Astrocyte of the hippocampus (primary cell): ENCODE data around the gene WRAP73.
"Not testable (repeated sequence)": the region's sequence is repeated elsewhere in the genome, so short reads cannot be mapped to it uniquely, and the experiment has no call there.

Experiments used
- DNase-seq: peaks from one replicate; pipeline ENCODE4 v3.0.0; 2011; ENCODE audit warnings: low read depth, low spot score

The WRAP73 gene

DNA sequence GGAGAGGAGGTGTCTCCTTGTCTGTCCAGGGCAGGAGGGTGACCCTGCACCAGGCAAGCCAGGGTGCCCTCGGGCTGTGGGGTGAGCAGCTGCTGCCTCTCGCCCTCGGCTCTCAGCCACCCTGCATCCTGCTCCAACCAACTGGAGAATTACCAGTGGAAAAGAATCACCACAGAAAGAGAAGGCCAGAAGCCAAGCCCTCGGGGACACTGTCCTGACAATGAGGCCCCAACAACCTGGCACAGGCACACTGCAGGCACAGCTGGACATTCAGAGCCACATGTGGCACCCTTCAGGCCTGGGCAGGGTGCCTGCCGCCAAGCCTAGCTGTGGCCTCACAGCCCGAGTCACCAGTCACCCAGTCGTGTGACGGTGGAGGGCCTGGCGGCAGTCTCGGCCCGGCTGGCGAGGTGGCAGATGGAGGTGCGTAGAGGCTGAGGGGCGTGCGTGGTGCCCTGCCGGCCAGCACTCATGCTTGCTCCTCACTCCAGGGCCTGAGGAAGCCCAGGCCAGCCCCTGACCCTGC is 50.6 kb downstream of the WRAP73 start:
- no peak for DNase-seq

DNA sequence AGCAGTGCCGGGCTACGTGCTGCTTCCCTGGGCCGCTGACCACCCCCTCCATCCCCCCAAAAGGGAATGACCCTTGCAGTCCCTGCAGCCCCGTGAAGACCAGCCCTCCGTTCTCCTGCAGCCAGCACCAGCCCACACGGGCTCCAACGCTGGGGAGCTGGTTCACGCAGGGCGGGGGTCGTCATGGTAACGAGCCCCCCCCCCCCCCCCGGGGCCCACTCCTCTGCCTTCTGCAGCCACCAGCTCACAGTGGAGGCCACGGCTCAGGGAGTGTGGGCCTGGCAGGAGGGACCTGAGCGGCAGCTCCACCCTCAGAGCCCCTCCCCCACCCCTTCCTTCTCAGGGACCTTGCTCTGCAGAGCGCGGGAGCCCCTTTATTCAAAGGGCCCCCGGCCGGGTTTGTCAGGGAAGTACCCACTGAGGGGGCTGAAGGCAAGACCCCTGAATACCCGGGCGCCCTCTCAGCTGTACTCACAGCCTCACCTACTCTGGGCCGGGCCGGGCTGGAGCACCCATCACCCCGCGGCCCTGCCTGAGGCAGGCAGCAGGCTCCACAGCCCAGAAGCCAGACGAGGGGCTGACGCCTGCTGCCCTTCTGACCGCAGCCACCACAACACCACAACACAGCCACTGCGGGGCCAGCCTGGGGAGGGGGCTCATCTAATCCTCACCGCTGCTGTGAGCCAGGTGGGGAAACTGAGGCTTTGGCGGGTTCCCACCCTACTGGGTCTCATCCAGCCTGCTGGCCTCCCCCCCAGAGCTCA is 51.2 kb downstream of the WRAP73 start:
- no peak for DNase-seq

DNA sequence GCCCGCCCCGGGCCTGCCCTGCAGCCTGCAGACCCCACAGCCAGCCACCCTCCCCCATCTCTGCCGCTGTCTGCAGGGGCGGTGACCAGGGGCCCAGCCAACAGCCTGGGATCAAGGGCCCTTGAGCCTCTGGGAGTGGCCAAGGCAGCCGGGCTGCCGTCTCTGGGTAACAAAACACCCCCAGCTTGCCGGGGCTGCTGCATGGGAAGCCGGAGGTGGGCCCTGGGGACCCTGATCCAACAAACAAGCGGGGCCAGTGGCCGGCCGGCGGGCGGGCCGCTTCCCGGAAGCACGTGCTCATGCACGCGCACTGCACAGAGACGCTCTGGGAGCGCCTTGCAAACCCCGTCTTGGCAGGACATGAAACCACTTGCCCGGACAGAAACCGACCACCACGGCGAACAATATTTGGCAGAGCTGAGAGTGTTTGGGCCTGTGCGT is 51.8 kb downstream of the WRAP73 start:
- peak; percentile 61 for DNase-seq

DNA sequence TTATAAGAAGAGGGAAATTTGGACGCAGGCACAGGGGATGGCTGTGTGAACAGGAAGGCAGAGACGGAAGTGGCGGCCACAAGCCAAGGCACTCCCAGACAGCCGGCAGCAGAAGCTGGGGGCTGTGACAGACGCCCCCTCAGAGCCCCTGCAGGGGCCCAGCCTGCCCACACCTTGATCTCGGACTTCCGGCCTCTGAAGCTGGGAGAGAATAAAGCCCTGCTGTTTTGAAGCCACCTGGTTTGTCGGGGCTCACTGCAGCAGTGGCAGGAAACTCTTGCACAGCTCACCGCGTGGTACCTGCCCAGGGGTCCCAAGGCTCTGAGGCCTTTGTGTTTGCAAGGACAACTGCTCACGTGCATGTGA is 52.3 kb downstream of the WRAP73 start:
- no peak for DNase-seq

DNA sequence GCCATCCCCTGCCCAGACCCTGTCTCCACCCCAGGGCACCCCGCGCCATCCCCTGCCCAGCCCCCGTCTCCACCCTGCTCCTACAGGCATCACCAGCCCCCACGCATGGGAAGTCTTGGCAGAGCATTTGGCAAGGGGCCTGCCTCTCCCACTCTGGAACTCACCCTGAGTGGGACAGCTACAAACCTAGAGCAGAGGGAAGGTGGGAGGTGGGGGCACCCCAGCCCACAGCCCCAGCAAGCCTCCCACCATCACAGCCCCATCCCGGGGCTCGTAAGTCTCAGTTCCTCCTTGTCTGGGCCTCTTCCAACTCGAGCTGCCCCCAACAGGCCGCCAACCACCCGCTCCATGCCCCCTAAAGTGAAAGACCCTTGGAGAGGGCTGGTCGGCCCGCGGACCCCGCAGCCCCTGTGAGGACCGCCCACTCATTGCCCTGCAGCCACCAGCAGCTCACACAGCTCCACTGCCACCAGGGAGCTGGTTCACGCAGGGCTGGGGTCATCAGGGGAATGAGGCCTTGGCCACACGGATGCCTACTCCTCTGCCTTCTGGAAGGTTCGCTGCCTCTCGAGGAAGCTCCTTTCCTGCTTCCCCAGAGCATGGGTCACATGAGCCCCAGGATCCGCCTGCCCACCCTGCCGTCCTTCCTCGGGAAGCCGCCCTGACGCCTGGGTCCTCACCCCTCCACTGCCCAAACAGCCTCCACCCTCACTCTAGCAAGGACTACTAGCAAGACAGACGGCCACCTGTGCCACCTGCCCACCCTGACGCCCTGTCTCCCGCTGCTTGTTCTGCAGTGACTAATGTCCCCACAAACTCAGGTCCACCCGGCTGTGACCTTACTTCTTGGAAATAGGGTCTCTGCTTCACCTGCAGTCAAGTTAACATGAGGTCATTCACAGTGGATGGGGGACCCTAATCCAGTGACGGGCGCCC is 53.0 kb downstream of the WRAP73 start:
- no peak for DNase-seq

DNA sequence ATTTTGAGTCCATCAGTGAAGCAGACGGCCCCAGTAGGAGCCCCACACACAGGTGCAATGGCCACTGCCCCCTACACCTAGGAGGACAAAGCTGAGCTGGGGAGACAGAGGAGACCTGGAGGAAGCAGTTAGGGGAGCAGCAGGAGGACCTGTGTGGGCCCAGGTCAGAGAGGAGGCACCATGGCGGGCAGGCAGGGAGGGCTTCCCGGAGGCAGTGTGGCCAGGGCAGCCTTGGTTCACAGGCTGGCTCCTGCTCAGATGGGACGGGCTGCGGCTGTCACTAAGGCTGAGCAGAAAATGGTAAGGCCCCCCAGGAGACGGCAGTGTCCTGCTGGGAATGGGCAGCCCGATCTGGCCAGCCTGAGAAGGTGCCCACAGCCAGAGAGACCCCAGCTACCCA is 54.0 kb downstream of the WRAP73 start:
- no peak for DNase-seq

DNA sequence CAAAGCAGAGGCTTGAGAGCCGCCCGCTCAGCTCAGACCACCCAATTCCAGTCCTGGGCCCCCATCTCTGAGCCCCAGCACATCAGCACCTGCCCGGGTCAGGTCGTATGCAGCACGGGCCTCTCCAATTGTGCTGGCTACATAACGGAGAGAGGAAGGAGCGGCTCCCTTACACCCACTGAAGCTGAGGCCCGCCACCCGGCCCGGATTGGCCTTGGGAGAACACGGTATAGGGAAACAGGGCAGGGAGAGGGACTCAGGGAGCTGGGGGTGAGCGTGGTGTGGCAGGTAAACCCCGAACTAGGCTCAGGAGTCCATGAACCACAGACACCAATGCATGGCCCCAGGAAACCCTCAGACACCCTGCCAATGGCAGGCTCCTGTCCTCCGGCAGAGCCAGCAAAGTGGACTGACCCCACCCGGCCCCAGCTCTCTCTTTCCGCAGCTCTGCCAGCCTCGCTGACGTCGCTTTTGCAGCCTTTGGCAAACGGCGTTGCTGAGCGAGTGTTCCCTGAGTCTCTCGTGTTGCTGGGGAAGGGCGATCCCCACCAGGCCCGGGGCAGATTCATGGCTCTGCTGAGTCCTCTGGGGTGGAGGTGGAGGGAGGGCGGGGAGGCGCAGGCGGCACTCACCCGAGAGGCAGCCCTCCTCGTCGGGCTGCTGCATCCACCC is 55.1 kb downstream of the WRAP73 start:
- no peak for DNase-seq

DNA sequence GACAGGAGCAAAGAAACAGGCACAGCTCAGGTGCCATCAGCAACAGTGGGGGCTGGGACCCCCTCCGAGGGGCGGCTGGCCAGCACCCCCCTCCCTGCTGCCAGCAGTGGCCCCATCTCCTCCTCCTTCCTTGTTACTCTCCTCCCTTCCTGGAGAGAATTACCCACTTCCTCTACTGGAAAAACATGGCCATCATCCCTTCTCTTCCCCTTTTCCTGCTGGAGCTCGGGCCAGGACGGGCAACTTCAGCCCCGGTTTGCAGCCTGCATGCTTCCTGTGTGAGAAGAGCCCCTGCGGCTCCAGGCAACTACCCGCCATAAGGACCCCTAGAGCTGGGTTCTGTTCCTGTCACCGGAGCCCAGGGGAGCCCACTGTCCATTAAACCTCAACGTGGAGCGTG is 56.2 kb downstream of the WRAP73 start:
- DNase-seq: no peak

DNA sequence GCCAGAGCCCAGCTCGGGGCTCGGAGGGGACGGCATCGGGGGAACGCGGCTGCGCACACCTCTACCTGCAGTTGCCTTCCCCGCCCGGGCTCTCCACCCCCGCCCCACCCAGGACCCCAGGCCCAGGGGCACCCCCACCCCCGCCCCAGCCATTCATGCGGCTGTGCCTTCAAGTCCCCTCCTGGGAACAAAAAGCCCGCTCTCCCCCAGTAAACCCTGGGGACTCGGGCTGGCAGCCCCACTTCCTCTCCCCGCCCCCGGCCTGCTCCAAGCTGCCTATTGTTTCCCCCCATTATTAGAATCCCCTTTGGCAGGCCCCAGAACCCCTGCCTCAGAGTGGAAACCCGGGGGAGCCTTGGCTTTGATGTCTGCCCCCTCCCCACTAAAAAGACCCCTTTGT is 56.6 kb downstream of the WRAP73 start:
- DNase-seq: no peak

DNA sequence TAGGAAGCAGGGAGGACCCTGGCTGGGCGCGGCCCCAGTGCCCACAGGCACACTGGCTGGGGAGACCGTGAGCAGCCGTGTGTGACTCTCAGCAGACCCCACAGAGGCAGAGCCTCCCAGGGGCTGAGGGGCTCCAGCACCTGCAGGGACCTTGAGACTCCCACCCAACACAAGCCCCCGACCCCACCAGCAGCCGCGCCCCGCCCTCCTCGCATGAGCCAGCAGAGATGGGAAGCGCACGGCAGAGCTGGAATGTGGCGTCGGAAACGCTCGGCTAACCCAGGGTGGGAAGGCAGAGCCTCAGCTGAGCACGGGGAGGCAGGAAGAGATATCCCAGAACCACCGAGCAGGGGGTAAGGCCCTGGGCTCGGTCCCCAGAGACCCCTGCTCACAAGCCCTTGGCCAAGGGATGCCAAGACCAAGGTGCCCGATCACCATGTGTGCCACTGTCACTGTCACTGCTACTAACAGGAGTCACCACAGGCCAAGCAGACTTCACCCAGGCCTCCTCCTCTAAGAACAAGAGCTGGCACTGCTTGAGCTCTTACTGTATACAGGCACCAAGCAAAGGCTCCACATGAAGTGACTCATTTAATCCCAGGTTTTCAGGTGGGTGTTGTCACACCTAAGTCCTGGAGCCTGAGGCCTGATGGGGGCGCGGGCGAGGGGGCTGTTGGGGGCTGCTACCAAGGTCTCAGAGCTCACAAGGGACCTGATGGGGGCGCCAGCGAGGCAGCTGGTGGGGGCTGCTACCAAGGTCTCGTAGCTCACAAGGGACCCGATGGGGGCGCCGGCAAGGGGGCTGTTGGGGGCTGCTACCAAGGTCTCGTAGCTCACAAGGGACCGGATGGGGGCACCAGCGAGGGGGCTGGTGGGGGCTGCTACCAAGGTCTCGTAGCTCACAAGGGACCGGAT is 58.7 kb downstream of the WRAP73 start:
- DNase-seq: no peak

DNA sequence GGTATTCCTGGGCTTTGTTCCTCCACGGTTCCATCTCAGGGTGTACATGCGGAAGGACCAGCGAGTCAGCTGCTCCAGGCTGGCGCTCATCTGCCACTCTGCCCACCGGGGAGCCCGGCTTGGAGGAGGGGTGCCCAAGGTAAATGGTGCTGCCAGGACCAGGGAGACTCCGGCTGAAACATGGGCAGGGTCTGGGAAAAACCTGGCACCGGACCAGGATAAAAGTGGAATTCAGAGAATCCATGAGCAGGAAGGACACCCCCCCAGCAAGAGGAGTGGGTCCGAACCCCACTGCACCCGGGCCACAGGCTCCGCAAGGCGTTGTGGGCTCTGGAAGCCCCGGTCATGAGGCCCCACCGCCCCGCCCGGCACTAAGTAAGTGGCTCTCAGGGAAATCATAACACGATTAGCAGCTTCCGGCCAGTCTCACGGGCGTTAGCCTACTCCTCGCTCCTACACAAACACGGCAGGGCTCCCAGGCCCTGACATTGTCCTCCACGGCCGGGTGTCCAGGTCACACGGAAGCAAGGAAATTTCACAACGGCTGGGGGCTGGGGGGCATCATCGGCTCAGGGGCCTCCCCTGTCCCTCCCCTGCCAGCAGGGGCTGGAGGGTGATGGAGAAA is 59.7 kb downstream of the WRAP73 start:
- no peak for DNase-seq

DNA sequence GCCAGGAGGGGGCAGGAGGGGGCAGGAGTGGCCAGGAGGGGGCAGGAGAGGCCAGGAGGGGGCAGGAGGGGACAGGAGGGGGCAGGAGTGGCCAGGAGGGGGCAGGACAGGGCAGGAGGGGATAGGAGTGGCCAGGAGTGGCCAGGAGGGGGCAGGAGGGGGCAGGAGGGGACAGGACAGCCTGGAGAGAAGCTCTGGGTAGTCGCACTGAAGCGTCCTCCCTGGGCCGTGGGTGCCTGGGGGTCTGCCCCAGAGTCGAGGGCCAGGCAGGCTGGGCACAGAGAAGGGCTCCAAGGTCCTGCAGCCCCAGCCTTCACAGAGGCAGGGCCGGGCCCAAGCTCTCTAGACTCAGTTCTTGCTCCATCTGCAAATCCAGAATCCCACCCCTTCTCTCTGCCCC is 61.5 kb downstream of the WRAP73 start:
- no peak for DNase-seq

DNA sequence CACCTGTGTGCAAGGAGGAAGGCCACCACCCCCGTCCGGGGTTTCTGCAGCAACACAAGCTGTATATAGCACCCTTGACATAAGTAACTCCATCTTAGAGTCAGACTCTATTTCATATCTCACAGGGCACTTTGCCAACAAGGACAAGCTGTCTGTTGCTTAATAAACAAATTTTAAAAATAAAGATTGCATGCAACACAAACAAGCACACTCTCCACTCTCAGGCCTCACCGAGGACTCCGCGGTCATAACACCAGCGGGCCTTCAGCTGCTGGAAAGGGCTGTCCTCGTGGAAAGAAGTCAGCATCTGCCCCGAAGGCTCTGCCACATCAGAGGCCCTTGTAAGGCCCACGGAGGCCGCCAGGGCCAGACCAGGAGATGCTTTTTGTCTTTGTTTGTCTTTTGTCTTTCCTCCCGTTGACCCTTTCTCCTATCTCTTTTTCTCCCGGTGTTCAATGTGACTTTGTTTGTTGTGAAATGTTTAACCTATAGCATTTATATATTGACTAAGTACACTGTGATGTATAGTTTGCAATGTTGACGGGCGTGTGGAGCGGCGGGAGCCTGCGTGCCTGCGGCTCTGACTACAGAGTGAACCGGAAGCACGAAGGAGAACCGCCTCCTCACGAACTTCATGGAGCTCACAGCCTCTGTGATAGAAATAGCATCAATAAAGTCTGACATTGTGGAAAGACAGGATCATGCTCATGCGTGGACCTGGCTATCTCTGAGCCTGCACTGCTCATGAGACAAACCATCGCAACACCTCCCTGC is 62.7 kb downstream of the WRAP73 start:
- DNase-seq: no peak

DNA sequence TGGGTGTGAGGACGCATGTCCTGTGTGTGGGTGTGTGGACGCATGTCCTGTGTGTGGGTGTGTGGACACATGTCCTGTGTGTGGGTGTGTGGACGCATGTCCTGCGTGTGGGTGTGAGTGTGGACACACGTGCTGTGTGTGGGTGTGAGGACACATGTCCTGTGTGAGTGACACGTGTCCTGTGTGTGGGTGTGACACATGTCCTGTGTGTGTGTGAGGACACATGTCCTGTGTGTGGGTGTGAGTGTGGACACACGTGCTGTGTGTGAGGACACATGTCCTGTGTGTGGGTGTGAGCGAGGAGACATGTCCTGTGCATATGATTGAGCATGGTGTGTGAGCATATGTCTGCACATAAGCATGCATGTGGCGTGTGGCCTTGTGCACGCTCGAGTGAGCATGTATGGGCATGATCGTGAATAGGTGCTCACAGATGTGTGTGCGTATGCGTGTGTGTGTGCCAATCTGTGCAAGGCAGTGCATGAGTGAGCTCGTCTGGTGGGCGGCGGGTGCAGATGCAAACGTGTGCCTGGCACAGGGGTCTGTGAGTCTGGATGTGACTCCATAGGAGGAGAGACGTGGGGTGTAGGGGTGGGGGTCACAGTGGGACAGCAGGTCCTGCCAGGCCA is 63.8 kb downstream of the WRAP73 start:
- no peak for DNase-seq

DNA sequence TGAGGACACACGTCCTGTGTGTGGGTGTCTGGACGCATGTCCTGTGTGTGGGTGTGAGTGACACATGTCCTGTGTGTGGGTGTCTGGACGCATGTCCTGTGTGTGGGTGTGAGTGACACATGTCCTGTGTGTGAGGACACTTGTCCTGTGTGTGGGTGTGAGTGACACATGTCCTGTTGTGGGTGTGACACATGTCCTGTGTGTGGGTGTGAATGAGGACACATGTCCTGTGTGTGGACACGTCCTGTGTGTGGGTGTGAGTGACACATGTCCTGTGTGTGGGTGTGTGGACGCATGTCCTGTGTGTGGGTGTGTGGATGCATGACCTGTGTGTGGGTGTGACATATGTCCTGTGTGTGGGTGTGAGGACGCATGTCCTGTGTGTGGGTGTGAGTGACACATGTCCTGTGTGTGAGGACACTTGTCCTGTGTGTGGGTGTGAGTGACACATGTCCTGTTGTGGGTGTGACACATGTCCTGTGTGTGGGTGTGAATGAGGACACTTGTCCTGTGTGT is 64.5 kb downstream of the WRAP73 start:
- DNase-seq: not testable (repeated sequence)

DNA sequence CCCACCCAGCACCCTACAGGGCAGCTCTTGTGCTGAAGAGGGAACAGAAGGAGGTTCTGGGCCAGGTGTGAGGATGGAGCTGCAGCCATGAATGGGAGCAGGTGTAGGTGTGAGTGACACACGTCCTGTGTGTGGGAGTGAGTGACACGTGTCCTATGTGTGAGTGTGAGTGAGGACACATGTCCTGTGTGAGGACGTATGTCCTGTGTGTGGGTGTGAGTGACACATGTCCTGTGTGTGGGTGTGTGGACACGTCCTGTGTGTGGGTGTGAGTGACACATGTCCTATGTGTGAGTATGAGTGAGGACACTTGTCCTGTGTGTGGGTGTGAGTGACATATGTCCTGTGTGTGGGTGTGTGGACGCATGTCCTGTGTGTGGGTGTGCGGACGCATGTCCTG is 65.0 kb downstream of the WRAP73 start:
- DNase-seq: no peak

DNA sequence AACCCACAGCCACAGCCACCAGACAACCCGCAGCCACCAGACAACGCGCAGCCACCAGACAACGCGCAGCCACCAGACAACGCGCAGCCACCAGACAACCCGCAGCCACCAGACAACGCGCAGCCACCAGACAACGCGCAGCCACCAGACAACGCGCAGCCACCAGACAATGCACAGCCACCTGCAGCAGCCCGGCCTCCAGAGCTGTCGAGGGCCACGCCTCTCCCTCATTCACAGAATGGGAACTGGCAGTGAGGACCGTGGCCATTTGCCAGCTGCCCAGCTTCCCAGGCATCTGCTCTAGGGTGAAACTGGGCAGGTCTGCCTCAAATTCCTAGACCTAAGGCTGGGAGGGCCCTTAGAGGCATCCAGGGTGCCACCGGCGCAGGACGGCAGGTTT is 66.2 kb downstream of the WRAP73 start:
- DNase-seq: not testable (repeated sequence)

DNA sequence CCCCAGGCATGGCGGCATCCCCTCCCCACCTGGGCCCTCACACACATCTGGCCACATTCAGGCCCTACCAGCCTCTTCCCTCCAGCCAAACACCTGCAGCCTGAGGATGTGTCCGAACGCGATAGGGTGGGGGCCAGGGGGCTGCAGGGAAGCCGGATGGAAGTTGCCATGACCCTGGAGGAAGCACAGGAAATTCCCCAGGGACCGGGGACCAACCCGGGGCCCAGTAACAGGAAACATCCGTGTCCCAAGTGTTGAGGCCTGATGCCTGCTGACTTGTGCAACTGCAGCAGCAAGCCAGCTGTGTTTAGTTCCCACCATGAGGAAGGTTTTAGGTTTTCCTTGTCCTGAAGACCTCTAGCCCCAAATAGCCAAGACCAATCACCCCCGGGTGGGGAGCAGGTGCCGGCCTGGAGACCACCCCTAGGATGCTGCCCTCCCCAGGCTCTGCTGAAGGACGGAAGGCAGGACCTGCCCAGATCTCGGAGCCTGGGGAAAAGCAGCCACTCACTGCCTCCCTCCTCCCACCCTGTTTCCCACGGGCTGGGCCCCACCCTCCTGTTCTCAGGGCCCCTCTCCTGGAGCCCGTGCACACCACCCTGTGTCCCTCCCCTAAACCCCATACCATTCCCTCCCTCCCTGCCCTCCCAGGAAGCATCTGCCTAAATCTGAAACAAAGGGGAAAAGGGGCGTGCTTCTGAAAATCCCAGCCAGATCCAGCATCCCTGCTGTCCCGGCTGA is 68.4 kb downstream of the WRAP73 start:
- DNase-seq: no peak
